HEK293 (cell line): ENCODE results near the gene MMP28.
A peak's percentile ranks its signal among the peaks of the same experiment; 100 is the strongest.

ENCODE experiments used
- CTCF ChIA-PET: fragments of 350-600 bp; formaldehyde crosslinking; extraction: SDS; loops from one replicate; lab custom pipeline; 2021; ENCODE audit warnings: antibody characterized with exemption; lab: Yijun Ruan, JAX
- POLR2A ChIA-PET: fragments of 300-600 bp; formaldehyde crosslinking; extraction: SDS; loops from one replicate; lab custom pipeline; 2020; ENCODE audit warnings: antibody characterized with exemption, inconsistent platforms; lab: Yijun Ruan, JAX
- H3K27ac ChIP-seq: fragments of 200-500 bp; sonication (Bioruptor generic); 2 replicates; pipeline ENCODE4 v1.5.1; 2014; ENCODE audit warnings: low read depth, low read length, control low read depth, inconsistent platforms; ENCODE audit errors: extremely low read depth
- H3K36me3 ChIP-seq, 2 experiments: fragments of 200-500 bp in 1 of 2; sonication (Bioruptor generic) in 1 of 2; 1 replicate in 1 of 2; 2 replicates in 1 of 2; pipeline ENCODE4 v1.5.1; 2014 to 2017; ENCODE audit warnings: inconsistent platforms in 2 of 2, low read length in 2 of 2; ENCODE audit not compliant: control insufficient read depth in 2 of 2, insufficient read depth in 1 of 2
- H3K4me1 ChIP-seq: fragments of 200-500 bp; sonication (Bioruptor generic); 2 replicates; pipeline ENCODE4 v1.5.1; 2014; ENCODE audit warnings: mild to moderate bottlenecking, low read length, inconsistent platforms; ENCODE audit not compliant: control insufficient read depth, insufficient read depth
- H3K4me3 ChIP-seq: 2 replicates; pipeline ENCODE4 v1.5.1; 2011; ENCODE audit warnings: low read depth, mild to moderate bottlenecking, control low read depth, low read length, moderate library complexity
- H3K9me3 ChIP-seq: fragments of 200-500 bp; sonication (Bioruptor generic); 2 replicates; pipeline ENCODE4 v1.5.1; 2014; ENCODE audit warnings: low read depth, low read length, inconsistent platforms; ENCODE audit not compliant: control insufficient read depth, insufficient read depth
- OSR2 ChIP-seq: fragments of 450-650 bp; formaldehyde crosslinking; IDR thresholded peaks from 2 replicates; pipeline ENCODE4 v1.5.1; 2016; ENCODE audit warnings: missing biosample characterization, missing genetic modification characterization
- PRDM1 ChIP-seq: fragments of 450-650 bp; formaldehyde crosslinking; IDR thresholded peaks from 2 replicates; pipeline ENCODE4; 2016; ENCODE audit warnings: missing biosample characterization, missing genetic modification characterization
- PRDM10 ChIP-seq: fragments of 450-650 bp; formaldehyde crosslinking; IDR thresholded peaks from 2 replicates; pipeline ENCODE4 v1.5.1; 2016; ENCODE audit warnings: missing biosample characterization, missing genetic modification characterization
- SP7 ChIP-seq: fragments of 450-650 bp; formaldehyde crosslinking; IDR thresholded peaks from 2 replicates; pipeline ENCODE4 v1.5.1; 2016; ENCODE audit warnings: missing biosample characterization, missing genetic modification characterization
- YY1 ChIP-seq: fragments of 450-650 bp; formaldehyde crosslinking; IDR thresholded peaks from 2 replicates; pipeline ENCODE4 v1.5.1; 2018; ENCODE audit warnings: missing biosample characterization, missing genetic modification characterization
- ZBTB1 ChIP-seq: fragments of 450-650 bp; formaldehyde crosslinking; IDR thresholded peaks from 2 replicates; pipeline ENCODE4 v1.5.1; 2016; ENCODE audit warnings: missing biosample characterization, missing genetic modification characterization
- ZBTB17 ChIP-seq: fragments of 450-650 bp; formaldehyde crosslinking; IDR thresholded peaks from 2 replicates; pipeline ENCODE4 v1.5.1; 2016; ENCODE audit warnings: missing biosample characterization, missing genetic modification characterization
- ZBTB44 ChIP-seq: fragments of 450-650 bp; IDR thresholded peaks from 2 replicates; pipeline ENCODE4 v1.5.1; 2018; ENCODE audit warnings: missing biosample characterization, mild to moderate bottlenecking, missing genetic modification characterization
- ZNF184 ChIP-seq: fragments of 450-650 bp; IDR thresholded peaks from 2 replicates; pipeline ENCODE4 v1.5.1; 2018; ENCODE audit warnings: missing biosample characterization, mild to moderate bottlenecking, missing genetic modification characterization
- ZNF24 ChIP-seq: fragments of 450-650 bp; formaldehyde crosslinking; IDR thresholded peaks from 2 replicates; pipeline ENCODE4 v1.5.1; 2016; ENCODE audit warnings: missing biosample characterization, missing genetic modification characterization
- ZNF292 ChIP-seq: fragments of 450-650 bp; formaldehyde crosslinking; IDR thresholded peaks from 2 replicates; pipeline ENCODE4 v1.5.1; 2016; ENCODE audit warnings: low read depth, missing biosample characterization, missing genetic modification characterization, borderline replicate concordance
- ZNF394 ChIP-seq: fragments of 450-650 bp; formaldehyde crosslinking; IDR thresholded peaks from 2 replicates; pipeline ENCODE4 v1.5.1; 2016; ENCODE audit warnings: missing biosample characterization, missing genetic modification characterization, mild to moderate bottlenecking, moderate library complexity, borderline replicate concordance
- ZNF426 ChIP-seq: fragments of 450-650 bp; formaldehyde crosslinking; IDR thresholded peaks from 2 replicates; pipeline ENCODE4 v1.5.1; 2017; ENCODE audit warnings: missing biosample characterization, missing genetic modification characterization, mild to moderate bottlenecking, inconsistent platforms, moderate library complexity
- ZNF624 ChIP-seq: fragments of 450-650 bp; formaldehyde crosslinking; IDR thresholded peaks from 2 replicates; pipeline ENCODE4 v1.5.1; 2017; ENCODE audit warnings: missing biosample characterization, missing genetic modification characterization
- ZNF747 ChIP-seq: fragments of 450-650 bp; formaldehyde crosslinking; IDR thresholded peaks from 2 replicates; pipeline ENCODE4 v1.5.1; 2016; ENCODE audit warnings: missing biosample characterization, missing genetic modification characterization
- TF ChIP-seq, protein P1 (sequence below): fragments of 450-650 bp; formaldehyde crosslinking; IDR thresholded peaks from 2 replicates; pipeline ENCODE4 v1.5.1; 2016; ENCODE audit warnings: missing biosample characterization, missing genetic modification characterization

MMP28 gene

DNA sequence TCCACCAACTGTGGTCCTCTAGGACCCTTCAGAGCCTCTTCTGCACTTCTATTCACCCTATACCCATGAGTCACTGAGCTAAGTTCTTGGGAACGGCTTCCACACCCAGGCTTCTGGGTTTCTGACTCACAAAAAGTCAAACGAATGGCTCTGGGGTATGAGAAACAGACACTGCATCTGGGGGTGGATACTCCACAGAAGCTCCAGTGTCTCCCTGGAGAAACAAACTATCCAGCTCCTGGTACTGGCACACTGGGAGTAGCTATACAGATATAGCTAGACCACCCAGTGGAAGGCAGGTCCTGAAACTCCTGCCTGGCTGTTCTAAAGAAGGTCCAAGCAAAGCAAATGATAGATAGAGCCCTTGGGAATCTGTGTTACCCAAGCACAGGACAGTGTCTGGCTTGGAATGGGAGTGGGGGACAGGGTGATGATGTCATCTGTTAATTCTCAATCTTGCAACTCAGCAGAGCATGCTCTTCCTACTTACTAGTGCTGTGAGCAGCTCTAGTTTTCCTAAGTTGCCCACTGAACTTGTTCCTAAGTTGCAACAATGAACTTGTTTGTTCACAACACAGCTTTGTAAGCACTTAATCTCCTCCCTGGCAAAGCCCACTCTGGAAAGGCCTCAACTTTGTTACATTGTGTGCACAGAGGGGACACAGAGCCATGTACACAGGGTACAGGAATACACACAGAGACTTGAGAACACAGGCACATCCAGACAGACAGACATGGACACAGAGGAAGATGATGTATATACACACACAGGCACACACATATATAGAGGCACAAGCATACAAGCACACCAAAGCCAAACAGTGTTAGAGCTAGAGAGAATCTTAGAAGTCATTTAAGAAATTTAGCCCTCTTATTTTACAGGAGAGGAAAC lies 6.7 kb downstream of the MMP28 start (continued):
- peak; percentile 23; the same call in 1 of the 2 replicates for TF ChIP-seq ZNF24 (tag by site-specific recombination)
- TF ChIP-seq ZNF624 (tag by site-specific recombination): no peak
- peak; percentile 77 for TF ChIP-seq PRDM10 (tag by site-specific recombination)
- peak; percentile 61 for TF ChIP-seq ZNF394 (tag by site-specific recombination)
- no peak for TF ChIP-seq ZNF747 (tag by site-specific recombination)
- TF ChIP-seq SP7 (tag by site-specific recombination): peak; percentile 31; the same call in 1 of the 2 replicates
- no peak for TF ChIP-seq ZNF292 (tag by site-specific recombination)
- peak; percentile 56; the same call in 1 of the 2 replicates for TF ChIP-seq ZBTB44 (tag by site-specific recombination)
- peak; percentile 73 for TF ChIP-seq OSR2 (tag by site-specific recombination)
- no peak for TF ChIP-seq ZBTB1

DNA sequence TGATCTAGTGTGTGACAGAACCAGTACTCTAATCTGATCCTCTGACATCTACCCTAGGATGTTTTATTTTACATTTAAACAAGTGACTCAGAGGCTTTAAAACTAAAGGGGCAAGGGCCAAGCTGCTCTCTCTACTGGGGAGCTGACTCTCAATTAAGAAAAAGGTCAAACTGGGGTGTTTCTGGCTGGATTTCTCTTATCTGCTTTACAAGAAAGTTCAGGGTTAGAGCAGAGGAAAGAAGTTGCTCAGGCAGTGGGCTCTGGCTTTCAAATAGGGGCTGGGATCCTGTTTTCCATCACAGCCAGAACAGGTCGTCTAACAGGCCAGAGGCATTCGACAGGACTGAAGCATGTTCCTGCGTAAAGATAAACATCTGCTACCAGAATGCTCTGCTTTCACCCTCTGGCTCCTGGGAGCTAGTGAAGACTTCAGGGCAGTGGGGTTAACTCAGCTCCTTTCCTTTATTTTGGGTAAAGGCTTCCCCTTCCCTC lies 8.5 kb downstream of the MMP28 start:
- CTCF ChIA-PET: interaction anchor here (0.5 to 5.9 kb wide), 7 partner anchors 10 to 128 kb away, joined by 3 to 53 read pairs (median 3); no protein-coding TSS in a partner anchor
- TF ChIP-seq ZBTB17 (tag by site-specific recombination) (peak; percentile 25; the same call in 1 of the 2 replicates), PRDM1 (tag by site-specific recombination) (peak; percentile 42; the same call in 1 of the 2 replicates)
- TF ChIP-seq, protein P1, sequence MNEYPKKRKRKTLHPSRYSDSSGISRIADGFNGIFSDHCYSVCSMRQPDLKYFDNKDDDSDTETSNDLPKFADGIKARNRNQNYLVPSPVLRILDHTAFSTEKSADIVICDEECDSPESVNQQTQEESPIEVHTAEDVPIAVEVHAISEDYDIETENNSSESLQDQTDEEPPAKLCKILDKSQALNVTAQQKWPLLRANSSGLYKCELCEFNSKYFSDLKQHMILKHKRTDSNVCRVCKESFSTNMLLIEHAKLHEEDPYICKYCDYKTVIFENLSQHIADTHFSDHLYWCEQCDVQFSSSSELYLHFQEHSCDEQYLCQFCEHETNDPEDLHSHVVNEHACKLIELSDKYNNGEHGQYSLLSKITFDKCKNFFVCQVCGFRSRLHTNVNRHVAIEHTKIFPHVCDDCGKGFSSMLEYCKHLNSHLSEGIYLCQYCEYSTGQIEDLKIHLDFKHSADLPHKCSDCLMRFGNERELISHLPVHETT (tag by site-specific recombination): no peak
- POLR2A ChIA-PET: interaction anchor here (1.3 to 3.4 kb wide), 2 partner anchors 18 to 22 kb away, joined by 5 to 12 read pairs; partner anchors contain the start of gene TAF15
- Histone ChIP-seq H3K36me3 (no peaks in the 10 kb centered on the region), H3K4me1 (no peaks in the 10 kb centered on the region), H3K4me3 (no peak overlapping the region), H3K9me3 (no peaks in the 10 kb centered on the region), H3K27ac (no peak overlapping the region)

GRCh38 chr17:35784895-35785294 lies 10.5 kb downstream of the MMP28 start:
- no peaks in the 10 kb centered on the region for H3K4me1 ChIP-seq
- H3K27ac ChIP-seq: no peak overlapping the region
- no peaks in the 10 kb centered on the region for H3K36me3 ChIP-seq
- no peaks in the 10 kb centered on the region for H3K9me3 ChIP-seq
- CTCF ChIA-PET: interaction anchor here (0.7 to 5.9 kb wide), 5 partner anchors 15 to 172 kb away, joined by 3 to 53 read pairs (median 3); no protein-coding TSS in a partner anchor
- TF ChIP-seq ZNF426: no peak
- TF ChIP-seq ZNF184 (tag by site-specific recombination): no peak
- TF ChIP-seq YY1 (tag by site-specific recombination): no peak
- POLR2A ChIA-PET: interaction anchor here (3.4 kb wide), 1 partner anchor 24 kb away, joined by 12 read pairs; the partner anchor contains the start of gene TAF15
- no peak overlapping the region for H3K4me3 ChIP-seq
